ACHN (cell line): ENCODE data around the gene SLC39A6.
"Not testable (repeated sequence)": the region's sequence is repeated elsewhere in the genome, so short reads cannot be mapped to it uniquely, and the experiment has no call there.

Experiments
- DNase-seq: peaks from one replicate; pipeline ENCODE4 v3.0.0-alpha.2; 2015
- in situ Hi-C: cut with HindIII; loops from 2 replicates; pipeline ENCODE4 v1.10.0; 2017; ENCODE audit warnings: low sequenced_read_pairs, low pct_ligation_motif_present, low pct_unique_long_range_greater_than_20kb

The SLC39A6 gene

DNA sequence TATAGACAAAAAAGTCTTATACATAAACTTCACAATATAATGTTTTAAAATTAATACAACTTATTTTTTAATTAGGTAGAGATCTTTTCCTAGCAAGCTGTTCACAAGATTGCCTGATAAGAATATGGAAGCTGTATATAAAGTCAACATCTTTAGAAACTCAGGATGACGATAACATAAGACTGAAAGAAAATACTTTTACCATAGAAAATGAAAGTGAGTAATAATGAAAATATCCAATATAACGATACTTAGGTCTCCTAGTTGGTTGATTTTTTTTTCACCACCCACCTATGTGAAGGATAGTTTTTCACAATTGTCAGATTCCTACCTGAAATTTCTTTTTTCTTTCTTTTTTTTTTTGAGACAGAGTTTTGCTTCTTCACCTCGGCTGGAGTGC is 13.6 kb upstream of the SLC39A6 start:
- DNase-seq: no peak
- in situ Hi-C loops: no loop called here

DNA sequence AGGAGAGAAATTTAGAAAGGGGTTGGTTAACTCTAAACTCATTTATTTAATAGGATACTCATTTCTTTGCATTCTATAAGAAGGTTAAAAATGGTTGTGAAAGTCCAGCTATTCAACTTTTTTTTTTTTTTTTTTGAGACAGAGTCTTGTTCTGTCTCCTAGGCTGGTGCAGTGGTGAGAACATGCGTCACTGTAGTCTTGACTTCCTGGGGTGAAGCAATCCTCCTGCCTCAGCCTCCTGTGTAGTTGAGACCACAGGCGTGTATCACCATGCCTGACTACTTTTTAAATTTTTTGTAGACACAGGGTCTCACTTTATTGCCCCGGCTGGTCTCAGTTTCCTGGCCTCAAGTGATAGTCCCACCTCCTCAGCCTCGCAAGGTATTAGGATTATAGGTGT is 12.4 kb upstream of the SLC39A6 start:
- DNase-seq: no peak
- in situ Hi-C loops: no loop called here

DNA sequence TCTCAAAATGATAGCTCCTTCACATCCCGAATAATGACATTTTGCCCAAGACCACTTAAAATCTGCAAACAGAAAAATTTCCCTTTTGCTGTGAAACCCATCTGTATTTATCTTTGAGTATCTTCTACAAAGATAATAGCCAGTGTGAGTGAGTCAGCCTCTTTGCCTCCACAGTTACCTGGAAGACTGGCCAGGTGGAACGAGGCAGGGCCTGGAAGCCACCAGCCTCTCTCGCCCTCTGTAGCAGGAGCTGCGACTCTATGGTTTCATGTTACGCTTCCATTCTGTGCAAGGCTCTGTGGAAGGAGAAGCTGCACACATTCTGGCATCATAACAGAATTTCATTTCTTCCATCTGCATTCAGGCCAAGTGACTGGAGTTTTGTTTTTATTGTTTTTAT is 10.1 kb upstream of the SLC39A6 start:
- DNase-seq: no peak
- in situ Hi-C loops: no loop called here

DNA sequence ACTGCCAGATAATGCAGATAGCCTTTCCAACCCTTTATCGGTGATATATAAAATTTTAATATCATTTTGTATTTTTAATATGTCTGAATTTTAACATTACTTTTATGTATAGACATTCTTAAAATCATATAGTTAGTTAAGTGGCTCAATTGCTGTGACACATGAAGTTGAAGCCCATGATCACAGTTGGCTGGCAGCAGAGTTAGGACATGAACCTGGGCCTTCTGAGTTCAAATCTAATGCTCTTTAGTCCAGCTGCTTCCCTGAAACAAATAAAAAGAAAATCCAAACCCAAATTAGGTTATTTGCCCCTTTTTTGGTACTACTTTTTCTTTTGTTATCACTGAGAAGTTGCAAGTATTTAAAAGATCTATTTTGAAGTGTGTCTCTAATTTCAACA is 6.1 kb upstream of the SLC39A6 start:
- in situ Hi-C loops: no loop called here
- no peak for DNase-seq

DNA sequence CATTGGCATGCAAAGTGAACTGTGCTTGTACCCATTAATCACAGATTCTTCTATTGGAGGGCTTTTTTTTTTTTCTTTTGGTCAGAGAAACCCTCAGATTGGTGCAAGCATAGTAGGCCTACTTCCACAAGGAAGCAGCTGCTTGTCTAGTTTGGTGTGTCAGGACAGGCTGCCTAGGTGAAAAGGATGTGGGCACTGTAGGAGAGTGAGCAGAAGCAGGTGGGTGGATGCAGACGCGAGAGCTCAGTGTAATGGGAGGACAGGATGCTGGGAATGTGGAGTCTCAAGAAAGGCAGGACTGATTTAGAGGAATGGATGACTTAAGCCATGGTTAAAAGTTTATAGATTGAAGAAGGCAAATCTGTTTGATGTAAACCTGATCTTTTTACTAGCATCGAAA is 3.6 kb upstream of the SLC39A6 start:
- no peak for DNase-seq
- in situ Hi-C loops: no loop called here

DNA sequence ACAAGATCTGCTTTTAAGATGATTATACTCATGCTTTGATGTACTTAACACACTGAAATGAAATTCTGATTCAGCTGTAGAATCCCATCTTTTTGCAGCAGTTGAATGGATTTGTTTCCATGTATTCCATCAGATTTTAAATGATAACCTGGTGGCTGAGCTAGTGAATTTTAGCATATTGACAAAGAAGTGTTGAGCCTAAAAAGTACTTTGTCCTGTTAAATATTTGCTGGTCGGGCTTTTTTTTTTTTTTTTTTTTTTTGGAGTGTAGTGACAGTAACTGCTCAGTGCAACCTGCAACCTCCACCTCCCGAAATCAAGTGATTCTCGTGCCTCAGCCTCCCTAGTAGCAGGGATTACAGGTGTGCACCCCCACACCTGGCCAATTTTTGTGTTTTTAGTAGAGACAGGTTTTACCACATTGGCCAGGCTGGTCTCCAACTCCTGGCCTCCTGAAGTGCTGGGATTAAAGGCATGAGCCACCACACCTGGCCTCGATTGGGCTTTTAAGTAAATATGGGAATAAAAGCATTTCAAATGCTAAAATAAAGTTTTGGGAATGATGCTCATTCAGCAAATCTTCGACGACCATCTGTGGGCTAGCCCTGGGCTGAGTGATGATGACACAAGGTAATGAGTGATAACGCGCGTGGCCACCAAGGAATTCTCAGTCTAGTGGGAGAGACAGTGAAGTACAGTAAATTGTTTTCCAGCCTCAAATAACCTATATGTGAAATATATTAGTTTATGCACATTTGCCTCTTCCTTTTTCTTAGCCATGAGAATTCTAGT is 2.7 kb upstream of the SLC39A6 start:
- DNase-seq: no peak
- in situ Hi-C loops: no loop called here

DNA sequence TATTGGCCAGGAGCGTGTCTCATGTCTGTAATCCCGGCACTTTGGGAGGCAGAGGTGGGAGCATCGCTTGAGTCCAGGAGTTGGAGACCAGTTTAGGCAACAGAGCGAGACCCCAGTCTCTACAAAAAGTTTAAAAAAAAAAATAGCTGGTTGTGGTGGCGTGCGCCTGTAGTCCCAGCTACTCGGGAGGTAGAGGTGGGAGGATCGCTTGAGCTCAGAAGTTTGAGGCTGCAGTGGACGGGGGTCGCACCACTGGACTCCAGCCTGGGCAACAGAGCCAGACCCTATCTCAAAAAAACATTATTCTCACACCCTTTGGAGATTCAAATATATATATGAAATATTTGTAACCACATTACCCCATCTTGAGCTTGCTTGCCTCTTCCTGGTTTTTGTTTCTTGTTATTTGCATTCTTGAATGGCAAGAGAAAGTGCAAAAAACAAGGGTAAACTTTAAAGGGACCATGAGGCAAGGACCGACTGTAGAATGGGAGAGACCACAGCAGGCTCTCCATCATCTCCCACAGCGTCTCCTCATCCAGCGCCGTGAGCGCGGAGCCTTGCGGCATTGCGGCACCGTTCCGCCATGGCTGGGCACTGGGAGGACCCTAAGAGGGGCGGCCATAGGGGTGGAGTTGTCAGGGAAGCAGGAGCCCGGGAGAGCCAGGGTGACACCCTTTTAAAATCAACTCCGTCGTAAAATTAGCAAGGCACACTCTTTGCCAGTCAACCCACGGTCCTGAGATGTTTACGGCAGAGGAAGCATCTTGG is 1.9 kb upstream of the SLC39A6 start:
- in situ Hi-C loops: no loop called here
- no peak for DNase-seq

DNA sequence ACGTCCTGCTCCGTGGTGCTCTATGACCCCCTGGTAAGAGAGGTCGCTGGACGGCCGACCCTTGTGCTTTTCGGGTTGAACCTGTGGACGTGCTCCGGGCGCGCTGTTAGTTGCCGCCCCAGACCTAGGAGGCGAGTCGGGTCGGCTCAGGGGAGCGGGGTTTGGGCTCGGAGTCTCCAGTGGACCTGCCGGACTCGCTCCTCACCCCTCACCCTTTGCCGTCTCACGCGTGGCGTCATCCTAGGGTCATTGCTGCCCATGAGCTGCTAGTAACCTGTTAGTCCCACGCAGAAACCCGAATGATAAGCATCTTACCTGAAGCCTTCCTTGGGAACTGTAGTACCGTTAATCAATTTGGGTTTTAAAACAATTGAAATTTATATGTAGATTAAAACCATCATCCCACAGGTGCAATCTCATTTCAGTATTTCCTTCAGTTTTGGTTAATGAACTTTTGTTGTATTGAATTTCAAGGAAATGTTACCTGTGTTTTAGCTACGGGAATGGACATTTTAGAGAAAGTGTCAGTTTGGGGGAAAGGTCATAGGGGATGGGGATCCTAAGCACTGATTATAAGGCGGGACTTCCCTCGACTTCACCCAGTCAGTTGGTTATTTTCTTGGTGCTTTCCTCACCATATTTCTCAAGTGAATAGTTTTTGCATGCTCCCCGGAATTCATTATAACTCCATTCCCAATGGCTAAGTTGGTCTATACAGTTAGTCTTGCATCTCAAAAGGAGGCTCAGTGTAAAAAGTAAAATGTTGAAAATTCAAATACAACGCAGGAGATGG is 1.1 kb upstream of the SLC39A6 start:
- in situ Hi-C loops: no loop called here
- no peak for DNase-seq

DNA sequence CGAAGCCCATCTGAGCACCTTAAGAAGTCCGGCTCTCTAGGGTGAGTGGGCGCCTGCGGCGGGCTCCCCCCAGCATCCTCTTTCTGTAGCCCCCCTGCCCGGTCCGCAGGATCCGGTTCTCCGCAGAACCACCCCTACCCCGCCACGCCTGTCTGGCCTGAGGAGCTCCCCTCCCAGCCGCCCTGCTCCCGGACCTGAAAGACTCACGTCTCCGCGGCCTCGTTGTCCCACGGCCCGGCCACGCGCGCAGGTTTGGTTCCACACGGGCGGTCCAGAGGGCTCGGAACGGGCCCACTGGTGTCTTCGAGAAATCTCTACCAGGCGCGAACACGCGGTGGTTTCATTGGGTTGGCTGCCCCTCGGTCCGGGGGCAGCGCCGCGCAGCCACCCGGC is 237 bp downstream of the SLC39A6 start:
- no peak for DNase-seq
- in situ Hi-C loops: no loop called here

DNA sequence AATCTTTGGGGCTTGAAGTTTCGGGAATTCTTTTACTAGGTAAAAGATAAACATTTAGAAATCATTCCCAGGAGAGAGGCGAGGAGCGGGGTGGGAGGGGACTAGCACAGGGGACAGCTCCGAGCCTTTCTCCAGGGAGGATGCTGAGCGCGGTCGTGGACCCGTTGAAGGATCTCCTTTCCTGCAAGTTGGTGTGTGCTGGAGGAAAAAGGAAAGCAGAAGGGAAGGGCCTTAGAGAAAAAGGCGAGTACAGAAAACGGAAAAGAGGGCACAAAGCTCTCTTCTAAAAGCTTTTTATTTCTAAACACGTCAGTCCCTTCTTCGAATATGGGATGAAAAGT is 640 bp downstream of the SLC39A6 start:
- DNase-seq: peak; percentile 29
- in situ Hi-C loops: no loop called here

DNA sequence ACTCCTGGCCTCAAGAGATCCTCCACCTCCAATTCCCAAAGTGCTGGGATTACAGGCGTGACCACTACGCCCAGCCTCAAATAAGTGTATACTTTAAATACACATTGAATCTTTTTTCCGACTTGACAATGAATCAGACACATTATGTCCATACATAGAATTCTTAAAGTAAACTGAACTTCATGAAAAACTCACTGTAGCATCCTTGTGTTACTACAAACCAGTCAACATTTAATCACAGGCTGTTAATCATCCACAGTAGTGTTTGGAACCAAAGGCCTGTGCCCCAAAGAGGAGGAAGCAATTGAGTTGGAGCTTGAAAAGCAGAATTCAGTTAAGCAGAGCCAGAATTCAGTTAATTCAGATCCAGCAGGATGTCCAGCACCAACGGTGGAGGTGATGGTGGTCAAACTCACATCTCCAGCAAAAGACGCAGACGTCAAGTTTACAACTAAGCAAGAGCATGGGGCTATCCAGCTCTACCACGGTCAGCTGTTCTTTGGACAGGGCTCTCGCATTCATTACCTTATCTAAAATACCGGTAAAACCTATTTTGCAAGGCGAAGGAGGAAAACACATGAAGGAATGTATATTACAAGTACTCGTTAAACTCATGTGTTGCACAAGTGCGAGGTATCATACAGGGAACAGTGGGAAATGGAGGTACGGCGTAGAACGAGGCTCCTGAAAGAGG is 1.2 kb downstream of the SLC39A6 start:
- in situ Hi-C loops: no loop called here
- DNase-seq: peak; percentile 30

DNA sequence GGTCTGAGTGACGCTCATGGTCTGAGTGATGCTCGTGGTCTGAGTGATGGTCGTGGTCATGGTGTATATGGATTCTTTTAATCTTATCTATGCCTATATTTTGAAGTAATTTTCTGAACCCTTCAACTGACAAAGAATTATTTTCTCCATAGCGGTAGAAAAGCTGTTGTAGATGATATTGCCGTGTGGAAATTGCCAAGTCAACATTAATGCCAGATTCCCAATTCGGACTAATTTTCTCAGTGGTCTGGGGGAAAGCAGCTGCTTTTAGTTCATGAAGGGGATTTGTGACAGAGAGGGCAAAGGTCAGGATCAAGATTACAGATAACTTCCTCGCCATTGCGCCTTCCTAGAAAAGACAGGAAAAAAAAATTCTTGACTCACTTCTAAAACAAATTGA is 2.5 kb downstream of the SLC39A6 start:
- in situ Hi-C loops: no loop called here
- DNase-seq: no peak

DNA sequence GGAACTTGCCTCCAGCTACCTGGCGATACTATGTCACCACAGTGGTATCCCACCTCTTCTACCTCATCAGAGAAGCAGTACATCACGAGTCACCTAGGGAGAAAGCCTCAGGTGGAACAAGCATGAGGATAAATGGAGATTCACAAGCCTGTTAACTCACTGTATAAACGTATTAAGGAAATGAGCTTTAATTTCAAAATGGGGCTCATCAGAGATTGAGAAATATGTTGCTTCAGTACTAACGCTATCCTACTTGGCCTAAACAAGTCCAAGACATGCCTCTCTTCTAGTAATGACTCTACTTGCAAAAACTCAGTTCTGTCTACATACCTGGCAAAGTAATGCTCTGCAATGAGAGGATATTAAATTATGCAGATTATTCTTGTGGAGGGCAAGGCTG is 4.3 kb downstream of the SLC39A6 start:
- in situ Hi-C loops: no loop called here
- DNase-seq: no peak

DNA sequence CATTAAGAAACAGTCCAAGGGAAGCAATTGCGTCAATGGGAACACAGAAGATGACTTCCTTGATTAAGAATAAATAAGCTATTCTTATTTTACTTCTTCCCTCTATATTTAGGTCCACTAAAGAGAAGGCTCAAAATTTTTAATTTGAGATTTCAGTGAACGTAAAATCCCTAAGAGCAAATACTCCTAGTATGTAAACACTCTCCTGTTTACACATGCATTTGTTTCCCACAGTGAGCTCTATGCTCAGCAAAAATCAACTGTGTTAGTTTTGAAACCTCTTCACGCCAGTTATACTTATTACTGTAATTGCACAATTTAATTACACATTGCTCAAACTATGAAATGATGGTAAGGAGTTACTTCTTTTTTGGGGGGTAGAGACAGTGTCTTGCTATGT is 8.8 kb downstream of the SLC39A6 start:
- no peak for DNase-seq
- in situ Hi-C loops: no loop called here

DNA sequence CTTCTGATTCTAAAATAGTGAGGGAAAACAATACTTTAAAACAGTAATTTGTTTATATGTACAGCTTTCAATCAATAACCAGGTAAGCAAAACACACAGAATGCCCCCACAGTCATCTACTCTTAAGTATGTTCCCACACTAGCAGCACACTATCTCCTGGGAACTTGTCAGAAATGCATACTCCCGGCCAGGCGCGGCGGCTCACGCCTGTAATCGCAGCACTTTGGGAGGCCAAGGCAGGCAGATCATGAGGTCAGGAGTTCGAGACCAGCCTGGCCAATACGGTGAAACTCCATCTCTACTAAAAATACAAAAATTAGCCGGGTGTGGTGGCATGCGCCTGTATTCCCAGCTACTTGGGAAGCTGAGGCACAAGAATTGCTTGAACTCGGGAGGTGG is 12.4 kb downstream of the SLC39A6 start:
- DNase-seq, in situ Hi-C loops: not testable (repeated sequence)

DNA sequence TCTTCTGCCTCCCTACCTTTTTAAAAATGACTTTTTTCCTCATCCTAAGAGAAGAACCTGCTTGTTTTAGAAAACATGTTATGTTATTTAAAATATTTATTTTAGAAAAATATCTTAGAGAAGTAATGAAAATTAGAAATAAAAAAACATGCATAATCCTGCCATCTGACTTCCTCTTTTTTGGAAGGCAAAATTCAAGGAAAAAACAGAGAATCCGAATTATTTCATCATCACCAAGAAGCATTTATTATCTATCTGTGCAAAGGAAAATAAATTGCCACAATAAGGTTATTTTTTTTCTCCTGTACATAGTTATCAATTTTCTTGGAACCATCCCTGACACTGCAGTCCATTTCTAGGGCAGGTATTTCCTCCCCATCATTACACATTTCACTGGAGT is 14.4 kb downstream of the SLC39A6 start:
- no peak for DNase-seq
- in situ Hi-C loops: no loop called here

DNA sequence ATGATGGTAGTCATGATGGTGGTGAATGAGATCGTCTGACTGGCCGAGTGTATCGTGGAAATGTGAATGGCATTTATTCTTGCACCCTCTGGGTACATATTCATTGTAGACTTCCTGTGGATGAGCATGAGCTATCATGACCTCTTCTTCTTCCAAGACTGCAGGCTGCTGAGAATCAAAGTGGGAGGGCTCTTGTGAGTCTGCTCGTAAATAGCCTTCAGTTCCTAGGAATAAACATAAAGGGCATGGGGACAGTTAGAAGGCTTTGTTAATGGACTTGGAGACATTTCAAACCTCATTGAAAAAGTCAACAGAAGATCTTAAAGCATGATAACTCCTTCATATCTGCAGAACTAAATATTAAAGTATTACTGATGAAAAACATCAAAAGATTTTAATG is 14.9 kb downstream of the SLC39A6 start:
- DNase-seq: no peak
- in situ Hi-C loops: no loop called here

DNA sequence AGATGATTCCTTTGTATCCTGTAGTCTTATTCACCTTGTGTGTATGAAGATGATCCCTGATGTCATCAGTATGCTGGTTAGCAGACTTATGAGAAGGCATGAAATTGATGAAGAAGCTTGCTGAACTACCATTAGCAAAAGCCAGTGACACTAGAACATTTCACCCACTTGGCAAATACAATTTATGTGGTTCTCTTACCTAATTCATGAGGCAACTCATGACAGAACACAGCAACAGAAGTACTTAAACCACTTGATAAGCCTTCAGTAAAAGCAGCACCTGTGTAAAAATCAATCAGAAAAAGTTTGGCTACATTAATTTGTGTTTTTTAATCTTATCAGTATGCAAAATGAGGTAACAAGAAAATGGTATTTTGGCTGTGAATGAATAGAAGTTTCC is 16.8 kb downstream of the SLC39A6 start:
- no peak for DNase-seq
- in situ Hi-C loops: no loop called here

DNA sequence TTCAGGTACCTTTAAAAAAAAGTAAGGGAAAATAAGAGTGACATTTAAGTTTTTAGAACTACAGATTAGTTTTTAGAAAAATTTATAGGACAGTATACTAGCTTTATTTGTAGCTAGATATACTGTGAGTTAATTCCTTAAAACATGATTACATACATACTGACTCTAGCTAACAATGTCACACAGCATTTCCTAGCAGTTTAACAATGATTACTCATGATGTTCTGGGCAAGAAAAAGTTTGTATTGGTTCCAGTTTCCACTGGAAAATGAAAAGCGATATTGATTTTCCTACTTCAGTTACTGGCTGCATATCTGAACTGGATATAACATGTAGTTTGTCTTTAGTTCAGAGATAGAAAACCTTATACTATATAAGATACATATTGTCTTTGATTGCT is 19.4 kb downstream of the SLC39A6 start:
- in situ Hi-C loops: no loop called here
- no peak for DNase-seq
